GM23338 (cell line): ENCODE measurements around the gene UBAP1L. TPM values are rescaled to one million over a fixed set of nuclear protein-coding genes. Genes with fewer than 3 reads are reported as not detected.

Experiments used
- ATAC-seq: fragments of 200-7000 bp; cut with Tn5 transposase; 3 replicates; pipeline ENCODE4 v1.9.1; 2020
- DNase-seq: peaks from one replicate; pipeline ENCODE4 v3.0.0-alpha.2; 2015; ENCODE audit warnings: low spot score
- H2AFZ ChIP-seq: fragments of 200-600 bp; sonication (generic); 2 replicates; pipeline ENCODE4 v1.8.0; 2016; ENCODE audit warnings: antibody characterized with exemption, mild to moderate bottlenecking, moderate library complexity
- H3F3A ChIP-seq: fragments of 200-600 bp; sonication (generic); replicated peaks from 2 replicates; pipeline ENCODE4 v1.8.0; 2017; ENCODE audit warnings: antibody characterized with exemption, mixed run types, low read depth
- H3K27ac ChIP-seq: fragments of 200-600 bp; sonication (generic); 2 replicates; pipeline ENCODE4 v1.6.1; 2016; ENCODE audit warnings: low read depth
- H3K27me3 ChIP-seq: fragments of 200-600 bp; sonication (generic); 2 replicates; pipeline ENCODE4 v1.8.0; 2016; ENCODE audit warnings: mild to moderate bottlenecking, mixed run types, moderate library complexity; ENCODE audit not compliant: insufficient read depth
- H3K36me3 ChIP-seq: fragments of 200-600 bp; sonication (generic); 2 replicates; pipeline ENCODE4 v1.8.0; 2016; ENCODE audit warnings: mild to moderate bottlenecking; ENCODE audit not compliant: insufficient read depth
- H3K4me1 ChIP-seq: fragments of 200-600 bp; sonication (generic); 2 replicates; pipeline ENCODE4 v1.8.0; 2016; ENCODE audit warnings: mild to moderate bottlenecking, moderate library complexity; ENCODE audit not compliant: insufficient read depth
- H3K4me2 ChIP-seq: fragments of 200-600 bp; sonication (generic); 2 replicates; pipeline ENCODE4 v1.7.1; 2017; ENCODE audit warnings: mixed run types
- H3K4me3 ChIP-seq: fragments of 200-600 bp; sonication (generic); 2 replicates; pipeline ENCODE4 v1.6.1; 2016; ENCODE audit warnings: mixed run types
- H3K79me2 ChIP-seq: fragments of 200-600 bp; sonication (generic); replicated peaks from 2 replicates; pipeline ENCODE4 v1.8.0; 2017; ENCODE audit warnings: mild to moderate bottlenecking; ENCODE audit not compliant: insufficient read depth
- H3K9me2 ChIP-seq: fragments of 200-600 bp; sonication (generic); 2 replicates; pipeline ENCODE4 v1.8.0; 2017; ENCODE audit not compliant: insufficient read depth
- H4K20me1 ChIP-seq: fragments of 200-600 bp; sonication (generic); replicated peaks from 2 replicates; pipeline ENCODE4 v1.8.0; 2017; ENCODE audit warnings: mild to moderate bottlenecking; ENCODE audit not compliant: insufficient read depth
- H3K27ac Mint-ChIP-seq: 2 replicates; pipeline ENCODE4 v1.8.0; 2020; ENCODE audit warnings: inconsistent platforms, mild to moderate bottlenecking, moderate library complexity, mixed read lengths
- H3K27me3 Mint-ChIP-seq: 3 replicates; pipeline ENCODE4 v1.8.0; 2022; ENCODE audit warnings: low read depth, mild to moderate bottlenecking, moderate library complexity, mixed read lengths, inconsistent platforms; ENCODE audit not compliant: insufficient read depth, poor library complexity
- H3K36me3 Mint-ChIP-seq: 3 replicates; pipeline ENCODE4 v1.8.0; 2021; ENCODE audit warnings: low read depth, mild to moderate bottlenecking, inconsistent platforms, moderate library complexity, mixed read lengths
- H3K4me1 Mint-ChIP-seq: 3 replicates; pipeline ENCODE4 v1.8.0; 2020; ENCODE audit warnings: mild to moderate bottlenecking, inconsistent platforms, mixed read lengths
- H3K4me3 Mint-ChIP-seq: 3 replicates; pipeline ENCODE4 v1.8.0; 2021; ENCODE audit warnings: moderate library complexity, mild to moderate bottlenecking, inconsistent platforms, mixed read lengths
- H3K9me3 Mint-ChIP-seq: 3 replicates; pipeline ENCODE4 v1.8.0; 2020; ENCODE audit warnings: moderate library complexity, mild to moderate bottlenecking, inconsistent platforms, mixed read lengths
- CREB1 ChIP-seq: fragments of 250-450 bp; sonication (Bioruptor Pico); IDR thresholded peaks from 2 replicates; pipeline ENCODE4 v1.5.0; 2020; ENCODE audit warnings: low read depth, mild to moderate bottlenecking, moderate library complexity
- NANOG ChIP-seq: IDR thresholded peaks from 2 replicates; pipeline ENCODE4 v1.6.1; 2016; ENCODE audit warnings: antibody characterized with exemption, borderline replicate concordance
- POLR2AphosphoS5 ChIP-seq: IDR thresholded peaks from 2 replicates; pipeline ENCODE4 v1.6.1; 2016; ENCODE audit warnings: antibody characterized with exemption, low read depth
- ZNF331 ChIP-seq: fragments of 250-450 bp; sonication (Bioruptor Pico); IDR thresholded peaks from 2 replicates; pipeline ENCODE4 v1.5.0; 2020; ENCODE audit warnings: low read depth, mild to moderate bottlenecking, moderate library complexity
- polyA plus RNA-seq: library from polyadenylated mRNA; unstranded; fragments of >200 nt; fragmentation: Nextera tagmentation; extraction: Ambion mirVana; gene quantifications from 2 replicates; pipeline ENCODE4 v1.2.1, GENCODE V29; 2016
- total RNA-seq: library from RNA; depleted of rRNA; stranded (reverse); fragments of >200 nt; shearing (Covaris generic); gene quantifications from 2 replicates; pipeline ENCODE4 v1.2.3, GENCODE V29; 2014
- TF ChIP-seq, protein P1 (sequence below), 2 experiments: fragments of 200-600 bp in 1 of 2; sonication (generic) in 1 of 2; conservative IDR thresholded peaks; 2 replicates each; pipeline versions ENCODE4 v1.5.1 to v1.6.1; 2016 to 2017; ENCODE audit warnings: antibody characterized with exemption in 2 of 2, low read depth in 2 of 2, mild to moderate bottlenecking in 2 of 2, moderate library complexity in 1 of 2
- TF ChIP-seq, protein P2 (sequence below): fragments of 250-450 bp; sonication (Bioruptor Pico); IDR thresholded peaks from 2 replicates; pipeline ENCODE4 v1.5.0; 2020; ENCODE audit warnings: mild to moderate bottlenecking, moderate library complexity
- TF ChIP-seq, protein P3 (sequence below): IDR thresholded peaks from 2 replicates; pipeline ENCODE4 v1.6.1; 2016; ENCODE audit warnings: antibody characterized with exemption

The UBAP1L gene
- total and polyA plus RNA-seq, 2 experiments from 2014 or later: 0.53 to 1.5 TPM

DNA sequence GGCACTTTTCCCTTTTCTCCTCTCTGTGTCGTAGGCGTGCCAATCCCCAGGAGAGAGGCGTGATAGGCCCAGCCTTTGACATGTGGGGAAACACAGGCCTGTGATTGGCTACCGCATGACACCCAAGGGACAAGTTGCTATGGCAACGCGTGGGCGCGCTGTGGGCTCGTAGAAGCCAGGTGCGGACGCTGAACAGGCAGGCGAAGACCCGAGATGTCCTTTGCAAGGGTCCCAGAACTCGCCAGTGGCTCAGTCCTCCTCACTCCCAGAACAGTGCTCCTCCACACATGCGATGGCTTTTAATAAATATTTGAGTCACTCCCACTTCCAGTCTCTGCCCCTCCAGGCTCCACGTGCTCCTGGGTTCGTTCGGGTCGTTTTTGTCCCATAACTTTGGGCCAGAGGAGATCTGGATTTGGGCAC is 65.6 kb downstream of the UBAP1L start:
- Histone ChIP-seq H3K79me2 (no peaks in the 10 kb centered on the region), H4K20me1 (no peaks in the 10 kb centered on the region), H3K4me3 (peak overlapping the region; percentile 46), H3K27me3 (no peaks in the 10 kb centered on the region), H3F3A (0 out of 2 replicates have a peak, but pooled peaks cover 4% of the 10 kb centered on the region), H3K27ac (no peak overlapping the region), H3K4me2 (peak overlapping the region; percentile 71), H2AFZ (no peak overlapping the region), H3K4me1 (no peaks in the 10 kb centered on the region), H3K9me2 (no peaks in the 10 kb centered on the region), H3K36me3 (no peaks in the 10 kb centered on the region)
- peaks cover 12% of the 10 kb centered on the region for H3K27me3 Mint-ChIP-seq
- H3K27ac Mint-ChIP-seq: no peak overlapping the region
- H3K4me1 Mint-ChIP-seq: peaks cover 7% of the 10 kb centered on the region
- DNase-seq (peak; percentile 98), ATAC-seq (peak; percentile 98)
- peak overlapping the region; percentile 63 for H3K4me3 Mint-ChIP-seq
- no peaks in the 10 kb centered on the region for H3K9me3 Mint-ChIP-seq
- TF ChIP-seq CREB1 (CRISPR knock-in tag) (peak; percentile 71), POLR2AphosphoS5 (no peak)
- no peaks in the 10 kb centered on the region for H3K36me3 Mint-ChIP-seq

- peaks cover 12% of the 10 kb centered on the region for H3K27me3 Mint-ChIP-seq
- Histone ChIP-seq H3K4me2 (no peak overlapping the region), H4K20me1 (no peaks in the 10 kb centered on the region), H2AFZ (no peak overlapping the region), H3K27ac (no peak overlapping the region), H3F3A (0 out of 2 replicates have a peak, but pooled peaks cover 4% of the 10 kb centered on the region), H3K4me1 (no peaks in the 10 kb centered on the region), H3K79me2 (no peaks in the 10 kb centered on the region), H3K36me3 (no peaks in the 10 kb centered on the region), H3K27me3 (no peaks in the 10 kb centered on the region), H3K9me2 (no peaks in the 10 kb centered on the region), H3K4me3 (no peak overlapping the region)
- no peak overlapping the region for H3K4me3 Mint-ChIP-seq
- DNase-seq (no peak), ATAC-seq (no peak)
- no peaks in the 10 kb centered on the region for H3K36me3 Mint-ChIP-seq
- no peaks in the 10 kb centered on the region for H3K9me3 Mint-ChIP-seq
- H3K4me1 Mint-ChIP-seq: peaks cover 7% of the 10 kb centered on the region
- TF ChIP-seq NANOG (no peak), ZNF331 (CRISPR knock-in tag) (no peak), POLR2AphosphoS5 (no peak)
- TF ChIP-seq, protein P1, sequence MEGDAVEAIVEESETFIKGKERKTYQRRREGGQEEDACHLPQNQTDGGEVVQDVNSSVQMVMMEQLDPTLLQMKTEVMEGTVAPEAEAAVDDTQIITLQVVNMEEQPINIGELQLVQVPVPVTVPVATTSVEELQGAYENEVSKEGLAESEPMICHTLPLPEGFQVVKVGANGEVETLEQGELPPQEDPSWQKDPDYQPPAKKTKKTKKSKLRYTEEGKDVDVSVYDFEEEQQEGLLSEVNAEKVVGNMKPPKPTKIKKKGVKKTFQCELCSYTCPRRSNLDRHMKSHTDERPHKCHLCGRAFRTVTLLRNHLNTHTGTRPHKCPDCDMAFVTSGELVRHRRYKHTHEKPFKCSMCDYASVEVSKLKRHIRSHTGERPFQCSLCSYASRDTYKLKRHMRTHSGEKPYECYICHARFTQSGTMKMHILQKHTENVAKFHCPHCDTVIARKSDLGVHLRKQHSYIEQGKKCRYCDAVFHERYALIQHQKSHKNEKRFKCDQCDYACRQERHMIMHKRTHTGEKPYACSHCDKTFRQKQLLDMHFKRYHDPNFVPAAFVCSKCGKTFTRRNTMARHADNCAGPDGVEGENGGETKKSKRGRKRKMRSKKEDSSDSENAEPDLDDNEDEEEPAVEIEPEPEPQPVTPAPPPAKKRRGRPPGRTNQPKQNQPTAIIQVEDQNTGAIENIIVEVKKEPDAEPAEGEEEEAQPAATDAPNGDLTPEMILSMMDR (conservative IDR thresholded peaks at IDR 0.05; ENCODE audit: low read depth in 2 of 2): no peak
- TF ChIP-seq, protein P2, sequence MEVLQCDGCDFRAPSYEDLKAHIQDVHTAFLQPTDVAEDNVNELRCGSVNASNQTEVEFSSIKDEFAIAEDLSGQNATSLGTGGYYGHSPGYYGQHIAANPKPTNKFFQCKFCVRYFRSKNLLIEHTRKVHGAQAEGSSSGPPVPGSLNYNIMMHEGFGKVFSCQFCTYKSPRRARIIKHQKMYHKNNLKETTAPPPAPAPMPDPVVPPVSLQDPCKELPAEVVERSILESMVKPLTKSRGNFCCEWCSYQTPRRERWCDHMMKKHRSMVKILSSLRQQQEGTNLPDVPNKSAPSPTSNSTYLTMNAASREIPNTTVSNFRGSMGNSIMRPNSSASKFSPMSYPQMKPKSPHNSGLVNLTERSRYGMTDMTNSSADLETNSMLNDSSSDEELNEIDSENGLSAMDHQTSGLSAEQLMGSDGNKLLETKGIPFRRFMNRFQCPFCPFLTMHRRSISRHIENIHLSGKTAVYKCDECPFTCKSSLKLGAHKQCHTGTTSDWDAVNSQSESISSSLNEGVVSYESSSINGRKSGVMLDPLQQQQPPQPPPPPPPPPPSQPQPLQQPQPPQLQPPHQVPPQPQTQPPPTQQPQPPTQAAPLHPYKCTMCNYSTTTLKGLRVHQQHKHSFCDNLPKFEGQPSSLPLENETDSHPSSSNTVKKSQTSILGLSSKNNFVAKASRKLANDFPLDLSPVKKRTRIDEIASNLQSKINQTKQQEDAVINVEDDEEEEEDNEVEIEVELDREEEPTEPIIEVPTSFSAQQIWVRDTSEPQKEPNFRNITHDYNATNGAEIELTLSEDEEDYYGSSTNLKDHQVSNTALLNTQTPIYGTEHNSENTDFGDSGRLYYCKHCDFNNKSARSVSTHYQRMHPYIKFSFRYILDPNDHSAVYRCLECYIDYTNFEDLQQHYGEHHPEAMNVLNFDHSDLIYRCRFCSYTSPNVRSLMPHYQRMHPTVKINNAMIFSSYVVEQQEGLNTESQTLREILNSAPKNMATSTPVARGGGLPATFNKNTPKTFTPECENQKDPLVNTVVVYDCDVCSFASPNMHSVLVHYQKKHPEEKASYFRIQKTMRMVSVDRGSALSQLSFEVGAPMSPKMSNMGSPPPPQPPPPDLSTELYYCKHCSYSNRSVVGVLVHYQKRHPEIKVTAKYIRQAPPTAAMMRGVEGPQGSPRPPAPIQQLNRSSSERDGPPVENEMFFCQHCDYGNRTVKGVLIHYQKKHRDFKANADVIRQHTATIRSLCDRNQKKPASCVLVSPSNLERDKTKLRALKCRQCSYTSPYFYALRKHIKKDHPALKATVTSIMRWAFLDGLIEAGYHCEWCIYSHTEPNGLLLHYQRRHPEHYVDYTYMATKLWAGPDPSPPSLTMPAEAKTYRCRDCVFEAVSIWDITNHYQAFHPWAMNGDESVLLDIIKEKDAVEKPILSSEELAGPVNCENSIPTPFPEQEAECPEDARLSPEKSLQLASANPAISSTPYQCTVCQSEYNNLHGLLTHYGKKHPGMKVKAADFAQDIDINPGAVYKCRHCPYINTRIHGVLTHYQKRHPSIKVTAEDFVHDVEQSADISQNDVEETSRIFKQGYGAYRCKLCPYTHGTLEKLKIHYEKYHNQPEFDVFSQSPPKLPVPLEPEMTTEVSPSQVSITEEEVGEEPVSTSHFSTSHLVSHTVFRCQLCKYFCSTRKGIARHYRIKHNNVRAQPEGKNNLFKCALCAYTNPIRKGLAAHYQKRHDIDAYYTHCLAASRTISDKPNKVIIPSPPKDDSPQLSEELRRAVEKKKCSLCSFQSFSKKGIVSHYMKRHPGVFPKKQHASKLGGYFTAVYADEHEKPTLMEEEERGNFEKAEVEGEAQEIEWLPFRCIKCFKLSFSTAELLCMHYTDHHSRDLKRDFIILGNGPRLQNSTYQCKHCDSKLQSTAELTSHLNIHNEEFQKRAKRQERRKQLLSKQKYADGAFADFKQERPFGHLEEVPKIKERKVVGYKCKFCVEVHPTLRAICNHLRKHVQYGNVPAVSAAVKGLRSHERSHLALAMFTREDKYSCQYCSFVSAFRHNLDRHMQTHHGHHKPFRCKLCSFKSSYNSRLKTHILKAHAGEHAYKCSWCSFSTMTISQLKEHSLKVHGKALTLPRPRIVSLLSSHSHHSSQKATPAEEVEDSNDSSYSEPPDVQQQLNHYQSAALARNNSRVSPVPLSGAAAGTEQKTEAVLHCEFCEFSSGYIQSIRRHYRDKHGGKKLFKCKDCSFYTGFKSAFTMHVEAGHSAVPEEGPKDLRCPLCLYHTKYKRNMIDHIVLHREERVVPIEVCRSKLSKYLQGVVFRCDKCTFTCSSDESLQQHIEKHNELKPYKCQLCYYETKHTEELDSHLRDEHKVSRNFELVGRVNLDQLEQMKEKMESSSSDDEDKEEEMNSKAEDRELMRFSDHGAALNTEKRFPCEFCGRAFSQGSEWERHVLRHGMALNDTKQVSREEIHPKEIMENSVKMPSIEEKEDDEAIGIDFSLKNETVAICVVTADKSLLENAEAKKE (CRISPR knock-in tag): no peak
- TF ChIP-seq, protein P3, sequence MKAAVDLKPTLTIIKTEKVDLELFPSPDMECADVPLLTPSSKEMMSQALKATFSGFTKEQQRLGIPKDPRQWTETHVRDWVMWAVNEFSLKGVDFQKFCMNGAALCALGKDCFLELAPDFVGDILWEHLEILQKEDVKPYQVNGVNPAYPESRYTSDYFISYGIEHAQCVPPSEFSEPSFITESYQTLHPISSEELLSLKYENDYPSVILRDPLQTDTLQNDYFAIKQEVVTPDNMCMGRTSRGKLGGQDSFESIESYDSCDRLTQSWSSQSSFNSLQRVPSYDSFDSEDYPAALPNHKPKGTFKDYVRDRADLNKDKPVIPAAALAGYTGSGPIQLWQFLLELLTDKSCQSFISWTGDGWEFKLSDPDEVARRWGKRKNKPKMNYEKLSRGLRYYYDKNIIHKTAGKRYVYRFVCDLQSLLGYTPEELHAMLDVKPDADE: no peak
- no peak overlapping the region for H3K27ac Mint-ChIP-seq
Measured at GRCh38 chr15:65048241-65048640, 66.8 kb downstream of the UBAP1L start.
